ENCODE data around the gene ARID1B. TPM values are rescaled to one million over a fixed set of nuclear protein-coding genes. Genes with fewer than 3 reads are reported as not detected.

ARID1B gene
- total RNA-seq, 1 experiment from 2014 or later: 42.8 TPM

- Histone ChIP-seq H3F3A (ENCODE audit: insufficient read depth, low read depth) (no peaks in the 10 kb centered on the region), H3K27ac (no peak overlapping the region), H2AFZ (no peak overlapping the region), H3K36me3 (ENCODE audit: low read depth) (no peaks in the 10 kb centered on the region), H3K4me2 (no peak overlapping the region), H3K27me3 (ENCODE audit: insufficient read depth, low read depth) (no peaks in the 10 kb centered on the region), H3K79me2 (ENCODE audit: low read depth) (no peaks in the 10 kb centered on the region), H4K20me1 (ENCODE audit: insufficient read depth) (no peaks in the 10 kb centered on the region), H3K4me1 (replicated peaks; ENCODE audit: insufficient read depth) (peaks cover 16% of the 10 kb centered on the region), H3K9me3 (ENCODE audit: insufficient read depth, low read depth) (no peaks in the 10 kb centered on the region), H3K4me3 (no peak overlapping the region), H3K9me2 (ENCODE audit: insufficient read depth) (no peaks in the 10 kb centered on the region)
- intact Hi-C loops (cut with micrococcal nuclease; ENCODE audit: unreplicated experiment): no loop called here
- no TSS peak for BruUV-seq (replicated peaks)
- CTCF ChIA-PET: no interaction called here
- DNase-seq: no peak
- no peak for TF ChIP-seq EZH2 (IDR thresholded peaks at IDR 0.05; ENCODE audit: low read depth)
- TF ChIP-seq CTCF (conservative IDR thresholded peaks at IDR 0.05): no peak
- POLR2A ChIA-PET (ENCODE audit: unreplicated experiment): no interaction called here
Observed at GRCh38 chr6:157121897-157122296, 344.7 kb downstream of the ARID1B start.

GRCh38 chr6:157123234-157123633 lies 346.1 kb downstream of the ARID1B start:
- Histone ChIP-seq H3K4me3 (no peak overlapping the region), H3K4me1 (replicated peaks; ENCODE audit: insufficient read depth) (peaks cover 19% of the 10 kb centered on the region), H3K36me3 (ENCODE audit: low read depth) (no peaks in the 10 kb centered on the region), H3K4me2 (no peak overlapping the region), H2AFZ (no peak overlapping the region), H3F3A (ENCODE audit: insufficient read depth, low read depth) (no peaks in the 10 kb centered on the region), H3K27me3 (ENCODE audit: insufficient read depth, low read depth) (no peaks in the 10 kb centered on the region), H3K27ac (no peak overlapping the region), H3K9me3 (ENCODE audit: insufficient read depth, low read depth) (no peaks in the 10 kb centered on the region), H3K9me2 (ENCODE audit: insufficient read depth) (no peaks in the 10 kb centered on the region), H3K79me2 (ENCODE audit: low read depth) (no peaks in the 10 kb centered on the region), H4K20me1 (ENCODE audit: insufficient read depth) (no peaks in the 10 kb centered on the region)
- ChIA-PET POLR2A (ENCODE audit: unreplicated experiment) (no interaction called here), CTCF (interaction anchor here (0.6 kb wide), 1 partner anchor 551 kb away, joined by 3 read pairs; no protein-coding TSS in a partner anchor)
- intact Hi-C loops (cut with micrococcal nuclease; ENCODE audit: unreplicated experiment): no loop called here
- BruUV-seq (replicated peaks): no TSS peak
- DNase-seq: no peak
- TF ChIP-seq CTCF (conservative IDR thresholded peaks at IDR 0.05) (no peak), EZH2 (IDR thresholded peaks at IDR 0.05; ENCODE audit: low read depth) (no peak)

GRCh38 chr6:157124485-157125254 lies 347.5 kb downstream of the ARID1B start:
- POLR2A ChIA-PET (ENCODE audit: unreplicated experiment): no interaction called here
- DNase-seq: no peak
- TF ChIP-seq EZH2 (IDR thresholded peaks at IDR 0.05; ENCODE audit: low read depth): no peak
- TF ChIP-seq CTCF (conservative IDR thresholded peaks at IDR 0.05): no peak
- Histone ChIP-seq H3K4me2 (no peak overlapping the region), H3K36me3 (ENCODE audit: low read depth) (no peaks in the 10 kb centered on the region), H2AFZ (no peak overlapping the region), H3K9me2 (ENCODE audit: insufficient read depth) (no peaks in the 10 kb centered on the region), H3K4me3 (no peak overlapping the region), H4K20me1 (ENCODE audit: insufficient read depth) (no peaks in the 10 kb centered on the region), H3K79me2 (ENCODE audit: low read depth) (no peaks in the 10 kb centered on the region), H3K27ac (no peak overlapping the region), H3K9me3 (ENCODE audit: insufficient read depth, low read depth) (no peaks in the 10 kb centered on the region), H3K27me3 (ENCODE audit: insufficient read depth, low read depth) (no peaks in the 10 kb centered on the region), H3K4me1 (replicated peaks; ENCODE audit: insufficient read depth) (peaks cover 23% of the 10 kb centered on the region), H3F3A (ENCODE audit: insufficient read depth, low read depth) (no peaks in the 10 kb centered on the region)
- BruUV-seq (replicated peaks): no TSS peak
- intact Hi-C loops (cut with micrococcal nuclease; ENCODE audit: unreplicated experiment): no loop called here
- CTCF ChIA-PET: no interaction called here

Measured in PC-9 (cell line).